H9 (cell line): ENCODE data around the gene CYRIA. TPM values are rescaled to one million over a fixed set of nuclear protein-coding genes. Genes with fewer than 3 reads are reported as not detected.

ENCODE experiments used
- DNase-seq: peaks from one replicate; pipeline ENCODE4 v3.0.0-alpha.2; 2017
- H2AFZ ChIP-seq: one replicate; pipeline ENCODE4 v1.6.1; 2013; ENCODE audit warnings: mild to moderate bottlenecking, low read length, control low read depth, moderate library complexity
- H2AK5ac ChIP-seq: 2 replicates; pipeline ENCODE4 v1.6.1; 2013; ENCODE audit warnings: low read length, control low read depth, mixed read lengths; ENCODE audit not compliant: insufficient read length
- H2BK120ac ChIP-seq: one replicate; pipeline ENCODE4 v1.6.1; 2013; ENCODE audit warnings: low read depth, mild to moderate bottlenecking, low read length, control low read depth, inconsistent platforms; ENCODE audit not compliant: poor library complexity, severe bottlenecking
- H2BK12ac ChIP-seq: 2 replicates; pipeline ENCODE4 v1.6.1; 2013; ENCODE audit warnings: low read length, control low read depth, mixed read lengths, low read depth; ENCODE audit not compliant: insufficient read length
- H2BK15ac ChIP-seq: 2 replicates; pipeline ENCODE4 v1.6.1; 2013; ENCODE audit warnings: low read depth, low read length, control low read depth
- H2BK20ac ChIP-seq: one replicate; pipeline ENCODE4 v1.6.1; 2013; ENCODE audit warnings: low read depth, mild to moderate bottlenecking, low read length, control low read depth, inconsistent platforms; ENCODE audit not compliant: poor library complexity, severe bottlenecking
- H2BK5ac ChIP-seq: 2 replicates; pipeline ENCODE4 v1.6.1; 2013; ENCODE audit warnings: low read length, control low read depth, mixed read lengths; ENCODE audit not compliant: insufficient read length
- H3K14ac ChIP-seq: 2 replicates; pipeline ENCODE4 v1.6.1; 2013; ENCODE audit warnings: low read length, control low read depth; ENCODE audit not compliant: insufficient read depth
- H3K18ac ChIP-seq: 2 replicates; pipeline ENCODE4 v1.6.1; 2013; ENCODE audit warnings: low read depth, mild to moderate bottlenecking, mixed read lengths, low read length, control low read depth; ENCODE audit not compliant: insufficient read length
- H3K23ac ChIP-seq: 2 replicates; pipeline ENCODE4 v1.6.1; 2013; ENCODE audit warnings: low read length, control low read depth, mixed read lengths, low read depth; ENCODE audit not compliant: insufficient read length
- H3K23me2 ChIP-seq: 2 replicates; pipeline ENCODE4 v1.6.1; 2013; ENCODE audit warnings: low read depth, mild to moderate bottlenecking, mixed read lengths, low read length, control low read depth; ENCODE audit not compliant: insufficient read length, poor library complexity, severe bottlenecking
- H3K27ac ChIP-seq: 2 replicates; pipeline ENCODE4 v1.5.1; 2013; ENCODE audit warnings: low read length, control low read depth, mixed read lengths, low read depth; ENCODE audit not compliant: insufficient read length
- H3K27me3 ChIP-seq: 2 replicates; pipeline ENCODE4 v1.6.1; 2013; ENCODE audit warnings: low read length, control low read depth, inconsistent platforms; ENCODE audit not compliant: insufficient read depth
- H3K4ac ChIP-seq: 2 replicates; pipeline ENCODE4 v1.6.1; 2013; ENCODE audit warnings: low read depth, mild to moderate bottlenecking, control low read depth, inconsistent platforms, low read length, moderate library complexity
- H3K4me1 ChIP-seq: 2 replicates; pipeline ENCODE4 v1.6.1; 2013; ENCODE audit warnings: low read length, control low read depth, inconsistent platforms; ENCODE audit not compliant: insufficient read depth
- H3K4me2 ChIP-seq: 2 replicates; pipeline ENCODE4 v1.6.1; 2013; ENCODE audit warnings: low read length, control low read depth, mixed read lengths; ENCODE audit not compliant: insufficient read length, insufficient read depth
- H3K56ac ChIP-seq: 2 replicates; pipeline ENCODE4 v1.6.1; 2013; ENCODE audit warnings: low read depth, mild to moderate bottlenecking, mixed read lengths, low read length, control low read depth; ENCODE audit not compliant: insufficient read length
- H3K79me1 ChIP-seq: 2 replicates; pipeline ENCODE4 v1.6.1; 2013; ENCODE audit warnings: low read depth, mild to moderate bottlenecking, moderate library complexity, low read length, control low read depth, inconsistent platforms; ENCODE audit not compliant: insufficient read depth, poor library complexity, severe bottlenecking
- H3K79me2 ChIP-seq: 2 replicates; pipeline ENCODE4 v1.6.1; 2013; ENCODE audit warnings: low read length, control low read depth, inconsistent platforms; ENCODE audit not compliant: insufficient read depth
- H3K9ac ChIP-seq: 2 replicates; pipeline ENCODE4 v1.6.1; 2013; ENCODE audit warnings: low read length, control low read depth, mixed read lengths; ENCODE audit not compliant: insufficient read length; ENCODE audit errors: extremely low read depth
- H3K9me3 ChIP-seq: one replicate; pipeline ENCODE4 v1.6.1; 2013; ENCODE audit warnings: low read depth, low read length, inconsistent platforms; ENCODE audit not compliant: control insufficient read depth
- H3T11ph ChIP-seq: one replicate; pipeline ENCODE4 v1.6.1; 2013; ENCODE audit warnings: mild to moderate bottlenecking, low read length, control low read depth, inconsistent platforms
- H4K20me1 ChIP-seq: one replicate; pipeline ENCODE4 v1.6.1; 2013; ENCODE audit not compliant: control insufficient read depth, insufficient read length, insufficient read depth
- H4K5ac ChIP-seq: 2 replicates; pipeline ENCODE4 v1.6.1; 2013; ENCODE audit warnings: low read depth, mild to moderate bottlenecking, mixed read lengths, low read length, control low read depth; ENCODE audit not compliant: insufficient read length
- H4K8ac ChIP-seq: replicated peaks from 2 replicates; pipeline ENCODE4 v1.6.1; 2013; ENCODE audit warnings: low read length, control low read depth, mixed read lengths, low read depth; ENCODE audit not compliant: insufficient read length
- H4K91ac ChIP-seq: 2 replicates; pipeline ENCODE4 v1.6.1; 2013; ENCODE audit warnings: low read depth, mild to moderate bottlenecking, moderate library complexity, mixed read lengths, low read length, control low read depth; ENCODE audit not compliant: insufficient read length
- H3K27ac Mint-ChIP-seq, 3 experiments: 2 replicates in 2 of 3; 3 replicates in 1 of 3; pipeline ENCODE4 v1.8.0; 2020 to 2021; ENCODE audit warnings: mixed read lengths in 3 of 3, mild to moderate bottlenecking in 1 of 3, moderate library complexity in 1 of 3
- H3K27me3 Mint-ChIP-seq: 2 replicates; pipeline ENCODE4 v1.8.0; 2021; ENCODE audit warnings: low read depth, mild to moderate bottlenecking, moderate library complexity, mixed read lengths
- H3K36me3 Mint-ChIP-seq, 3 experiments: 2 replicates in 2 of 3; 3 replicates in 1 of 3; pipeline ENCODE4 v1.8.0; 2020 to 2021; ENCODE audit warnings: low read depth in 3 of 3, mixed read lengths in 3 of 3; ENCODE audit not compliant: insufficient read depth in 1 of 3
- H3K4me1 Mint-ChIP-seq, 2 experiments: 2 replicates each; pipeline ENCODE4 v1.8.0; 2020; ENCODE audit warnings: mixed read lengths in 2 of 2
- H3K4me3 Mint-ChIP-seq, 2 experiments: 2 replicates in 1 of 2; 3 replicates in 1 of 2; pipeline ENCODE4 v1.8.0; 2020 to 2021; ENCODE audit warnings: mild to moderate bottlenecking in 2 of 2, mixed read lengths in 2 of 2, moderate library complexity in 1 of 2
- H3K9me3 Mint-ChIP-seq, 2 experiments: 2 replicates in 1 of 2; 3 replicates in 1 of 2; pipeline ENCODE4 v1.8.0; 2020; ENCODE audit warnings: mild to moderate bottlenecking in 2 of 2, mixed read lengths in 2 of 2, moderate library complexity in 1 of 2
- WGBS: extraction: QIAGEN DNeasy Blood & Tissue Kit; methylation state at CpG from one replicate; pipeline ENCODE4 v1.1.7; 2013; ENCODE audit warnings: missing lambda C conversion rate, low lambda C conversion rate, mixed read lengths; ENCODE audit not compliant: insufficient read length; ENCODE audit errors: extremely low coverage; 5-methylcytosine and 5-hydroxymethylcytosine counted together
- total RNA-seq: library from RNA; stranded (reverse); gene quantifications from 2 replicates; pipeline ENCODE4 v1.2.1, GENCODE V29; 2021
- TF ChIP-seq, protein P1 (sequence below): fragments of 200-600 bp; sonication (generic); conservative IDR thresholded peaks from 3 replicates; pipeline ENCODE4 v1.8.0; 2021; ENCODE audit warnings: antibody characterized with exemption, mild to moderate bottlenecking

CYRIA gene
- total RNA-seq, 1 experiment from 2014 or later: 2.3 TPM

DNA sequence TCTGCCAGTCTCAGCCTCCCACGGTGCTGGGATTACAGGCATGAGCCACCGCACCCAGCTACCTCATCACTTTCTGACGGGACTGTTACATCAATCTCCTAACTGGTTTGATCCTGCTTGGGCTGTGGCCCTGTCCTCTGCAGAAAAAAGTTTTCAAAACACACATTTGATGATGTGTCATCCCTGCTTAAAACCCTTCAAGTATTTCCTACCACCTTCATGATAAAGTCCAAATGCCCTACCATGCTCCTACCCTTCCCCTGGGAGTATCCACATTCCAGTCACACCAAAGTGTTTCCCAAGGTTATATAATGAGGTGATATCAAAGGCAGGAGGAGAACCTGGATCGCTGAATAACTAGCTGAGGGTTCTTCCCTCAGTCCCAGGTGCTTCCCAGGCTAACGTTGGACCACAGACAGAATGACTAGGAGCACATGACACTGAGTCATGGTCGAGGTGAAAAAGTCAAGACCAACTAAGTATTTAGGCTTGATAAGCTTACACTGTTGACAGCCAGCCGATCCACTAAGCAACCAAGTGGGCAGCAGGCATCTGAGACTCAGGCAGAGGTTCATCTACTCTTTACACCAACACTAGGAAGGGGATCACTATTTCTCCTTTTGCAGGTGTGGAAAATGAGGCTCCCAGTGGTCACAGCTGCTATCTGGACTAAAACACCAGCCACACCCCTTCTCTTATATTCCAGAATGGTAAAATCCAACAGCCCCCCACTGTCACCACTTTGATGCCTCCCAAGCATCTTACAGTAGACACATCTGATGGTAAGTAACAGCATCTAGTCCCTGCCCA is 31.8 kb downstream of the CYRIA start:
- H2BK20ac ChIP-seq: no peak overlapping the region
- TF ChIP-seq, protein P1, sequence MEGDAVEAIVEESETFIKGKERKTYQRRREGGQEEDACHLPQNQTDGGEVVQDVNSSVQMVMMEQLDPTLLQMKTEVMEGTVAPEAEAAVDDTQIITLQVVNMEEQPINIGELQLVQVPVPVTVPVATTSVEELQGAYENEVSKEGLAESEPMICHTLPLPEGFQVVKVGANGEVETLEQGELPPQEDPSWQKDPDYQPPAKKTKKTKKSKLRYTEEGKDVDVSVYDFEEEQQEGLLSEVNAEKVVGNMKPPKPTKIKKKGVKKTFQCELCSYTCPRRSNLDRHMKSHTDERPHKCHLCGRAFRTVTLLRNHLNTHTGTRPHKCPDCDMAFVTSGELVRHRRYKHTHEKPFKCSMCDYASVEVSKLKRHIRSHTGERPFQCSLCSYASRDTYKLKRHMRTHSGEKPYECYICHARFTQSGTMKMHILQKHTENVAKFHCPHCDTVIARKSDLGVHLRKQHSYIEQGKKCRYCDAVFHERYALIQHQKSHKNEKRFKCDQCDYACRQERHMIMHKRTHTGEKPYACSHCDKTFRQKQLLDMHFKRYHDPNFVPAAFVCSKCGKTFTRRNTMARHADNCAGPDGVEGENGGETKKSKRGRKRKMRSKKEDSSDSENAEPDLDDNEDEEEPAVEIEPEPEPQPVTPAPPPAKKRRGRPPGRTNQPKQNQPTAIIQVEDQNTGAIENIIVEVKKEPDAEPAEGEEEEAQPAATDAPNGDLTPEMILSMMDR: no peak

More for the DNA sequence above, 31.8 kb downstream of the CYRIA start:
- H3K23me2 ChIP-seq: no peaks in the 10 kb centered on the region
- Mint-ChIP-seq H3K27me3 (peaks cover 8% of the 10 kb centered on the region; the same call in 1 of the 2 replicates), H3K4me1 (peaks cover 23 to 28% of the 10 kb centered on the region in 2 experiments), H3K9me3 (no peaks in the 10 kb centered on the region), H3K27ac (no peak overlapping the region), H3K4me3 (no peak overlapping the region), H3K36me3 (peaks cover 0 to 3% (median 0%) of the 10 kb centered on the region in 3 experiments; a peak in 3 of 7 replicates)
- H2AK5ac ChIP-seq: no peak overlapping the region
- no peak overlapping the region for H3K4me2 ChIP-seq
- no peak overlapping the region for H2AFZ ChIP-seq
- peaks cover 2% of the 10 kb centered on the region; the same call in 1 of the 2 replicates for H3K4me1 ChIP-seq
- H3K79me2 ChIP-seq: no peaks in the 10 kb centered on the region
- H3K9ac ChIP-seq: no peak overlapping the region
- no peak overlapping the region for H2BK5ac ChIP-seq
- no peaks in the 10 kb centered on the region for H3K9me3 ChIP-seq
- H3K23ac ChIP-seq: no peak overlapping the region
- no peak overlapping the region for H3T11ph ChIP-seq
- H4K91ac ChIP-seq: no peak overlapping the region
- no peak overlapping the region for H4K5ac ChIP-seq
- no peaks in the 10 kb centered on the region for H3K79me1 ChIP-seq
- no peak overlapping the region for H3K18ac ChIP-seq
- H4K8ac ChIP-seq: no peak overlapping the region
- no CpG with 5 or more reads among the region's 7 CpGs for WGBS
- no peak overlapping the region for H3K14ac ChIP-seq
- no peaks in the 10 kb centered on the region for H4K20me1 ChIP-seq
- no peak overlapping the region for H3K56ac ChIP-seq
- H2BK15ac ChIP-seq: no peak overlapping the region
- DNase-seq: no peak
- no peak overlapping the region for H2BK120ac ChIP-seq
- H2BK12ac ChIP-seq: no peak overlapping the region
- no peak overlapping the region for H3K4ac ChIP-seq
- no peak overlapping the region for H3K27ac ChIP-seq
- H3K27me3 ChIP-seq: no peaks in the 10 kb centered on the region; the same call in 1 of the 2 replicates
